CD4-positive, CD25-positive, alpha-beta regulatory T cell (primary cell): ENCODE measurements around the gene MYH9. TPM values are rescaled to one million over a fixed set of nuclear protein-coding genes. Genes with fewer than 3 reads are reported as not detected.

ENCODE experiments used
- ATAC-seq, 2 donors: fragments of 150-1000 bp; cut with Tn5 transposase; one replicate each; pipeline ENCODE4 v1.10.0; 2021; ENCODE audit warnings: low read depth in 2 of 2, moderate number of reproducible peaks in 2 of 2, moderate library complexity in 1 of 2
- DNase-seq, 3 donors: peaks; one replicate each; pipeline versions ENCODE4 v3.0.0 to v3.0.0-alpha.2; 2012 to 2022; ENCODE audit warnings: mixed read lengths in 1 of 3
- H3K27ac ChIP-seq: one replicate; pipeline ENCODE4 v1.7.0; 2013; ENCODE audit warnings: mild to moderate bottlenecking, low read length; ENCODE audit not compliant: insufficient read depth, poor library complexity, severe bottlenecking
- H3K27me3 ChIP-seq: one replicate; pipeline ENCODE4 v1.7.0; 2013; ENCODE audit warnings: low read length; ENCODE audit not compliant: control insufficient read depth, insufficient read depth
- H3K36me3 ChIP-seq: one replicate; pipeline ENCODE4 v1.7.0; 2013; ENCODE audit warnings: mild to moderate bottlenecking, low read length, moderate library complexity; ENCODE audit not compliant: control insufficient read depth, insufficient read depth
- H3K4me1 ChIP-seq: 2 replicates; pipeline ENCODE4 v1.7.0; 2013; ENCODE audit warnings: mild to moderate bottlenecking, low read length; ENCODE audit not compliant: insufficient read depth, control insufficient read depth, poor library complexity, severe bottlenecking
- H3K4me3 ChIP-seq: one replicate; pipeline ENCODE4 v1.7.0; 2013; ENCODE audit warnings: low read depth, mild to moderate bottlenecking, low read length, moderate library complexity
- H3K9me3 ChIP-seq, 2 experiments: 1 replicate in 1 of 2; 2 replicates in 1 of 2; pipeline ENCODE4 v1.7.0; 2013; ENCODE audit warnings: low read length in 2 of 2, mild to moderate bottlenecking in 1 of 2, moderate library complexity in 1 of 2; ENCODE audit not compliant: control insufficient read depth in 2 of 2
- H3K27ac Mint-ChIP-seq, 3 donors: one replicate each; pipeline ENCODE4 v1.8.0; 2020 to 2022; ENCODE audit warnings: mild to moderate bottlenecking in 3 of 3, mixed read lengths in 3 of 3, moderate library complexity in 2 of 3
- H3K27me3 Mint-ChIP-seq: one replicate; pipeline ENCODE4 v1.8.0; 2022; ENCODE audit warnings: mild to moderate bottlenecking, mixed read lengths
- H3K36me3 Mint-ChIP-seq: one replicate; pipeline ENCODE4 v1.8.0; 2020; ENCODE audit warnings: mixed read lengths
- H3K4me1 Mint-ChIP-seq, 4 donors: one replicate each; pipeline ENCODE4 v1.8.0; 2020 to 2022; ENCODE audit warnings: mixed read lengths in 4 of 4, mild to moderate bottlenecking in 1 of 4
- H3K4me3 Mint-ChIP-seq, 4 donors: one replicate each; pipeline ENCODE4 v1.8.0; 2020 to 2022; ENCODE audit warnings: mild to moderate bottlenecking in 4 of 4, mixed read lengths in 4 of 4, moderate library complexity in 3 of 4
- H3K9me3 Mint-ChIP-seq, 7 donors: one replicate each; pipeline ENCODE4 v1.8.0; 2020 to 2022; ENCODE audit warnings: mixed read lengths in 7 of 7, mild to moderate bottlenecking in 3 of 7, moderate library complexity in 2 of 7
- polyA plus RNA-seq, 4 donors: library from polyadenylated mRNA; unstranded; fragments of 300-500 nt; fragmentation: Illumina TruSeq; gene quantifications; one replicate each; pipeline ENCODE4 v1.2.3, GENCODE V29; 2021
- total RNA-seq: library from RNA; stranded (reverse); gene quantifications from one replicate; pipeline ENCODE4 v1.2.3, GENCODE V29; 2022

Gene MYH9
- total and polyA plus RNA-seq, 5 donors from 2014 or later, result 80.0 to 1,341 (median 98.1) TPM

- Mint-ChIP-seq H3K36me3 (peaks cover 41% of the 10 kb centered on the region), H3K27ac (peak overlapping the region in 1 of 3 donors; percentile 17), H3K4me1 (peaks cover 0 to 7% (median 2%) of the 10 kb centered on the region in 4 donors), H3K9me3 (no peaks in the 10 kb centered on the region), H3K4me3 (no peak overlapping the region), H3K27me3 (no peaks in the 10 kb centered on the region)
- DNase-seq (no peak), ATAC-seq (no peak)
- no peaks in the 10 kb centered on the region for H3K9me3 ChIP-seq
- H3K27me3 ChIP-seq, result no peaks in the 10 kb centered on the region
- H3K4me1 ChIP-seq, result no peaks in the 10 kb centered on the region
- H3K4me3 ChIP-seq, result no peak overlapping the region
- H3K27ac ChIP-seq, result no peak overlapping the region
- peaks cover 91% of the 10 kb centered on the region for H3K36me3 ChIP-seq
Measured at GRCh38 chr22:36316419-36316818, 71.3 kb downstream of the MYH9 start.

- Histone ChIP-seq H3K4me1 (no peaks in the 10 kb centered on the region), H3K27ac (no peak overlapping the region), H3K36me3 (peaks cover 93% of the 10 kb centered on the region), H3K4me3 (no peak overlapping the region), H3K27me3 (no peaks in the 10 kb centered on the region), H3K9me3 (no peaks in the 10 kb centered on the region)
- no peak for ATAC-seq
- H3K4me1 Mint-ChIP-seq, result peaks cover 0 to 9% (median 2%) of the 10 kb centered on the region in 4 donors
- H3K27ac Mint-ChIP-seq, result no peak overlapping the region
- peak overlapping the region in 1 of 4 donors; percentile 66 for H3K4me3 Mint-ChIP-seq
- H3K36me3 Mint-ChIP-seq, result peaks cover 37% of the 10 kb centered on the region
- no peaks in the 10 kb centered on the region for H3K27me3 Mint-ChIP-seq
- H3K9me3 Mint-ChIP-seq, result no peaks in the 10 kb centered on the region
- DNase-seq, result no peak
Measured at GRCh38 chr22:36315325-36315724, 72.4 kb downstream of the MYH9 start.

GRCh38 chr22:36311386-36312085, 76.2 kb downstream of the MYH9 start:
- Mint-ChIP-seq H3K4me1 (peaks cover 0 to 9% (median 2%) of the 10 kb centered on the region in 4 donors), H3K4me3 (no peak overlapping the region), H3K36me3 (peaks cover 28% of the 10 kb centered on the region), H3K27ac (no peak overlapping the region), H3K27me3 (no peaks in the 10 kb centered on the region), H3K9me3 (no peaks in the 10 kb centered on the region)
- H3K27ac ChIP-seq, result no peak overlapping the region
- no peak for ATAC-seq
- H3K9me3 ChIP-seq, result no peaks in the 10 kb centered on the region
- H3K4me3 ChIP-seq, result no peak overlapping the region
- peaks cover 93% of the 10 kb centered on the region for H3K36me3 ChIP-seq
- DNase-seq, result no peak
- H3K27me3 ChIP-seq, result no peaks in the 10 kb centered on the region
- no peaks in the 10 kb centered on the region for H3K4me1 ChIP-seq

- Histone ChIP-seq H3K4me1 (no peaks in the 10 kb centered on the region), H3K4me3 (no peak overlapping the region), H3K27ac (no peak overlapping the region), H3K27me3 (no peaks in the 10 kb centered on the region), H3K36me3 (peaks cover 96% of the 10 kb centered on the region), H3K9me3 (no peaks in the 10 kb centered on the region)
- no peaks in the 10 kb centered on the region for H3K27me3 Mint-ChIP-seq
- peaks cover 42% of the 10 kb centered on the region for H3K36me3 Mint-ChIP-seq
- DNase-seq (no peak), ATAC-seq (no peak)
- H3K9me3 Mint-ChIP-seq, result no peaks in the 10 kb centered on the region
- H3K4me3 Mint-ChIP-seq, result no peak overlapping the region
- H3K4me1 Mint-ChIP-seq, result peaks cover 0 to 6% (median 0%) of the 10 kb centered on the region in 4 donors
- H3K27ac Mint-ChIP-seq, result peak overlapping the region; percentile 51 to 74 (median 52)
Measured at GRCh38 chr22:36308880-36309279, 78.9 kb downstream of the MYH9 start.

GRCh38 chr22:36306227-36306626, 81.5 kb downstream of the MYH9 start:
- peak overlapping the region in 1 of 3 donors; percentile 48 for H3K27ac Mint-ChIP-seq
- no peaks in the 10 kb centered on the region for H3K27me3 Mint-ChIP-seq
- no peak overlapping the region for H3K4me3 Mint-ChIP-seq
- peaks cover 0 to 3% (median 0%) of the 10 kb centered on the region in 7 donors for H3K9me3 Mint-ChIP-seq
- ATAC-seq, result no peak
- H3K36me3 ChIP-seq, result peaks cover 97% of the 10 kb centered on the region
- H3K4me1 ChIP-seq, result no peaks in the 10 kb centered on the region
- H3K36me3 Mint-ChIP-seq, result peaks cover 51% of the 10 kb centered on the region
- no peak for DNase-seq
- no peaks in the 10 kb centered on the region for H3K27me3 ChIP-seq
- H3K27ac ChIP-seq, result no peak overlapping the region
- H3K4me1 Mint-ChIP-seq, result peaks cover 0 to 11% (median 4%) of the 10 kb centered on the region in 4 donors
- H3K4me3 ChIP-seq, result no peak overlapping the region
- no peaks in the 10 kb centered on the region for H3K9me3 ChIP-seq

- Histone ChIP-seq H3K9me3 (no peaks in the 10 kb centered on the region), H3K36me3 (peaks cover 97% of the 10 kb centered on the region), H3K27me3 (no peaks in the 10 kb centered on the region), H3K27ac (no peak overlapping the region), H3K4me3 (no peak overlapping the region), H3K4me1 (no peaks in the 10 kb centered on the region)
- Mint-ChIP-seq H3K9me3 (peaks cover 0 to 3% (median 0%) of the 10 kb centered on the region in 7 donors), H3K4me1 (peaks cover 0 to 13% (median 6%) of the 10 kb centered on the region in 4 donors), H3K36me3 (peaks cover 55% of the 10 kb centered on the region), H3K27ac (peak overlapping the region in 1 of 3 donors; percentile 48), H3K4me3 (no peak overlapping the region), H3K27me3 (no peaks in the 10 kb centered on the region)
- ATAC-seq (no peak), DNase-seq (no peak)
Measured at GRCh38 chr22:36305813-36306212, 82.0 kb downstream of the MYH9 start.

DNA sequence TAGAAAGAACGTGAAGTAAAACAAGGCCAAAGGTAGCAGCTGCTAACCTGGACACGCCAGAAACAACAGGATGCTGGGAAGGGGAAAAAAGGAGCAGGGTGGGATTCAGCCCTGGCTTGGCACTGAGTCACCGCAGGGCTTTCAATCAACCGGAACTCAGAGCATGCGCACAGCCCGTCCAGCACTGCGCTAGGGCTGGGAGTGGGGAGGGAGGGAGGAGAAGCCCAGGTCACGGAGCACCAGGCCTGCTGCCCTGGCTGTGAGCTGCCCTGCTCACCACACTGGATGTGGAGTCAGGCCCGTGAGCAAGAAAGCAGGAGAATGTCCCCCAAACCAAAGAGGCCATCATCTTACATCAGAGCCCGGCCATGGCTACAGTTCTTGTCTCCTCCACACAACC, 83.3 kb downstream of the MYH9 start:
- Histone ChIP-seq H3K4me1 (no peaks in the 10 kb centered on the region), H3K36me3 (peaks cover 97% of the 10 kb centered on the region), H3K9me3 (no peaks in the 10 kb centered on the region), H3K27me3 (no peaks in the 10 kb centered on the region), H3K4me3 (no peak overlapping the region), H3K27ac (no peak overlapping the region)
- Mint-ChIP-seq H3K9me3 (peaks cover 0 to 3% (median 0%) of the 10 kb centered on the region in 7 donors), H3K27ac (no peak overlapping the region), H3K4me1 (peaks cover 0 to 13% (median 6%) of the 10 kb centered on the region in 4 donors), H3K27me3 (no peaks in the 10 kb centered on the region), H3K36me3 (peaks cover 51% of the 10 kb centered on the region), H3K4me3 (no peak overlapping the region)
- no peak for DNase-seq
- ATAC-seq, result no peak

- Mint-ChIP-seq H3K36me3 (peaks cover 47% of the 10 kb centered on the region), H3K9me3 (peaks cover 0 to 3% (median 0%) of the 10 kb centered on the region in 7 donors), H3K27me3 (no peaks in the 10 kb centered on the region), H3K4me3 (no peak overlapping the region), H3K27ac (no peak overlapping the region), H3K4me1 (peaks cover 0 to 13% (median 6%) of the 10 kb centered on the region in 4 donors)
- Histone ChIP-seq H3K4me3 (no peak overlapping the region), H3K9me3 (no peaks in the 10 kb centered on the region), H3K27ac (no peak overlapping the region), H3K36me3 (peaks cover 97% of the 10 kb centered on the region), H3K4me1 (no peaks in the 10 kb centered on the region), H3K27me3 (no peaks in the 10 kb centered on the region)
- no peak for DNase-seq
- no peak for ATAC-seq
Measured at GRCh38 chr22:36303874-36304273, 83.9 kb downstream of the MYH9 start.
